Left renal cortex interstitium (tissue), 4 donors: ENCODE measurements around the gene PI4KA. TPM values are rescaled to one million over a fixed set of nuclear protein-coding genes. Genes with fewer than 3 reads are reported as not detected.

ENCODE experiments used
- polyA plus RNA-seq, 4 donors: library from polyadenylated mRNA; unstranded; fragments of 120-200 nt; gene quantifications; one replicate each; pipeline ENCODE4 v1.2.1, GENCODE V29; 2013; ENCODE audit not compliant: insufficient read length in 4 of 4

PI4KA gene
- polyA plus RNA-seq, 4 donors = 54.2 to 105 (median 77.0) TPM

Other genes with a start within 250 kb of the PI4KA start
- gene SERPIND1, start 84.7 kb downstream of the PI4KA start, polyA plus RNA-seq = 1 to 10 TPM; 2.2 to 7.4 (median 3.1) TPM
- gene SNAP29, start 196 bp upstream of the PI4KA start, polyA plus RNA-seq = 10 to 100 TPM; 30.1 to 33.8 (median 30.4) TPM
- 10 to 100 TPM; 57.0 to 66.0 (median 61.4) TPM for gene CRKL, start 58.6 kb upstream of the PI4KA start, polyA plus RNA-seq
- 1 to 10 TPM in 1 of 4 donors, under 1 TPM in 3; 0.54 to 1.3 (median 0.85) TPM for gene AIFM3, start 108.4 kb upstream of the PI4KA start, polyA plus RNA-seq
- gene LZTR1, start 123.5 kb upstream of the PI4KA start, polyA plus RNA-seq = 10 to 100 TPM; 36.7 to 71.0 (median 54.6) TPM
- gene THAP7, start 143.3 kb upstream of the PI4KA start, polyA plus RNA-seq = 10 to 100 TPM; 16.0 to 28.9 (median 22.5) TPM
- gene P2RX6, start 156.4 kb upstream of the PI4KA start, polyA plus RNA-seq = 1 to 10 TPM in 3 of 4 donors, under 1 TPM in 1; 0.92 to 2.3 (median 1.8) TPM
- gene SLC7A4, start 173.8 kb upstream of the PI4KA start, polyA plus RNA-seq = 1 to 10 TPM in 3 of 4 donors, under 1 TPM in 1; 0.99 to 1.8 (median 1.5) TPM
- gene LRRC74B, start 187.1 kb upstream of the PI4KA start, polyA plus RNA-seq = under 1 TPM; 0.16 to 0.30 (median 0.19) TPM